Smooth muscle cell (in vitro differentiated cells): ENCODE results near the gene FBXL20. TPM values are rescaled to one million over a fixed set of nuclear protein-coding genes. Genes with fewer than 3 reads are reported as not detected.

Experiments
- DNase-seq: peaks from one replicate; lab custom pipeline; 2025; ENCODE audit not compliant: unreplicated experiment; lab: John Stamatoyannopoulos, UW
- H2AFZ ChIP-seq: fragments of 200-600 bp; sonication (generic); 2 replicates; pipeline ENCODE4 v1.6.0; 2016; ENCODE audit warnings: antibody characterized with exemption, low read depth, mild to moderate bottlenecking
- H3F3A ChIP-seq: fragments of 200-600 bp; sonication (generic); 2 replicates; pipeline ENCODE4 v1.6.0; 2017; ENCODE audit warnings: antibody characterized with exemption, low read depth
- H3K27ac ChIP-seq: fragments of 200-600 bp; sonication (generic); 2 replicates; pipeline ENCODE4 v1.5.1; 2016; ENCODE audit warnings: low read depth, mild to moderate bottlenecking
- H3K27me3 ChIP-seq: fragments of 200-600 bp; sonication (generic); 2 replicates; pipeline ENCODE4 v1.6.1; 2016; ENCODE audit warnings: low read depth, mild to moderate bottlenecking
- H3K36me3 ChIP-seq: fragments of 200-600 bp; sonication (generic); 2 replicates; pipeline ENCODE4 v1.5.1; 2016; ENCODE audit warnings: low read depth
- H3K4me1 ChIP-seq: fragments of 200-600 bp; sonication (generic); 2 replicates; pipeline ENCODE4 v1.5.1; 2016; ENCODE audit warnings: low read depth
- H3K4me2 ChIP-seq: fragments of 200-600 bp; sonication (generic); 2 replicates; pipeline ENCODE4 v1.6.0; 2016; ENCODE audit warnings: mild to moderate bottlenecking
- H3K4me3 ChIP-seq: fragments of 200-600 bp; sonication (generic); 2 replicates; pipeline ENCODE4 v1.5.1; 2016; ENCODE audit warnings: mild to moderate bottlenecking
- H3K79me2 ChIP-seq: fragments of 200-600 bp; sonication (generic); 2 replicates; pipeline ENCODE4 v1.6.0; 2016; ENCODE audit warnings: low read depth, mild to moderate bottlenecking
- H3K9ac ChIP-seq: fragments of 200-600 bp; sonication (generic); 2 replicates; pipeline ENCODE4 v1.6.0; 2016; ENCODE audit warnings: low read depth
- H3K9me3 ChIP-seq: fragments of 200-600 bp; sonication (generic); replicated peaks from 2 replicates; pipeline ENCODE4 v1.5.1; 2016; ENCODE audit warnings: low read depth
- H4K20me1 ChIP-seq: fragments of 200-600 bp; sonication (generic); 2 replicates; pipeline ENCODE4 v1.6.0; 2016; ENCODE audit warnings: low read depth
- CTCF ChIP-seq: fragments of 200-600 bp; sonication (generic); IDR thresholded peaks from 2 replicates; pipeline ENCODE4 v1.5.1; 2017; ENCODE audit warnings: borderline replicate concordance, mild to moderate bottlenecking, antibody characterized with exemption; ENCODE audit not compliant: insufficient read depth, poor library complexity, severe bottlenecking
- WGBS: methylation state at CpG from one replicate; pipeline ENCODE4 v1.1.7; 2016; ENCODE audit warnings: low lambda C conversion rate; 5-methylcytosine and 5-hydroxymethylcytosine counted together
- polyA plus RNA-seq: library from polyadenylated mRNA; unstranded; fragments of >200 nt; fragmentation: Nextera tagmentation; extraction: Ambion mirVana; gene quantifications from 2 replicates; pipeline ENCODE4 v1.2.1, GENCODE V29; 2016
- total RNA-seq: library from RNA; depleted of rRNA; stranded (reverse); fragments of >200 nt; gene quantifications from 2 replicates; pipeline ENCODE4 v1.2.3, GENCODE V29; 2014

FBXL20 gene
- total and polyA plus RNA-seq, 2 experiments from 2014 or later = 8.0 to 19.9 TPM

GRCh38 chr17:39221572-39221971 lies 179.9 kb downstream of the FBXL20 start:
- no peaks in the 10 kb centered on the region for H4K20me1 ChIP-seq
- H3K9ac ChIP-seq = no peak overlapping the region
- no peaks in the 10 kb centered on the region for H3K36me3 ChIP-seq
- no peak overlapping the region for H3K4me3 ChIP-seq
- no peak for TF ChIP-seq CTCF
- H3K79me2 ChIP-seq = no peaks in the 10 kb centered on the region
- peaks cover 72% of the 10 kb centered on the region for H3K27me3 ChIP-seq
- H3K27ac ChIP-seq = no peak overlapping the region
- H3K9me3 ChIP-seq = no peaks in the 10 kb centered on the region
- no peaks in the 10 kb centered on the region for H3F3A ChIP-seq
- WGBS = 90% methylated on average over 6 of the region's 6 CpGs
- DNase-seq = no peak
- no peak overlapping the region for H2AFZ ChIP-seq
- H3K4me1 ChIP-seq = peaks cover 17% of the 10 kb centered on the region
- no peak overlapping the region for H3K4me2 ChIP-seq

- H3K27me3 ChIP-seq = peaks cover 53% of the 10 kb centered on the region
- H3F3A ChIP-seq = no peaks in the 10 kb centered on the region
- WGBS = 84% methylated on average over 8 of the region's 8 CpGs
- no peak overlapping the region for H2AFZ ChIP-seq
- DNase-seq = no peak
- no peak overlapping the region for H3K9ac ChIP-seq
- no peak overlapping the region for H3K27ac ChIP-seq
- H4K20me1 ChIP-seq = no peaks in the 10 kb centered on the region
- peaks cover 2% of the 10 kb centered on the region for H3K4me1 ChIP-seq
- H3K4me2 ChIP-seq = no peak overlapping the region
- no peak for TF ChIP-seq CTCF
- H3K4me3 ChIP-seq = no peak overlapping the region
- no peaks in the 10 kb centered on the region for H3K36me3 ChIP-seq
- H3K79me2 ChIP-seq = no peaks in the 10 kb centered on the region
- no peaks in the 10 kb centered on the region for H3K9me3 ChIP-seq
These were observed 181.7 kb downstream of the FBXL20 start for GRCh38 chr17:39219647-39220154.

- H3K9me3 ChIP-seq = no peaks in the 10 kb centered on the region
- H3K9ac ChIP-seq = no peak overlapping the region
- no peak overlapping the region for H3K4me3 ChIP-seq
- WGBS = 81% methylated on average over 8 of the region's 8 CpGs
- DNase-seq = no peak
- no peaks in the 10 kb centered on the region for H3F3A ChIP-seq
- H3K27me3 ChIP-seq = peaks cover 45% of the 10 kb centered on the region
- no peak overlapping the region for H2AFZ ChIP-seq
- H3K79me2 ChIP-seq = no peaks in the 10 kb centered on the region
- no peak for TF ChIP-seq CTCF
- no peaks in the 10 kb centered on the region for H3K4me1 ChIP-seq
- no peaks in the 10 kb centered on the region for H3K36me3 ChIP-seq
- H3K4me2 ChIP-seq = no peak overlapping the region
- no peaks in the 10 kb centered on the region for H4K20me1 ChIP-seq
- no peak overlapping the region for H3K27ac ChIP-seq
These were observed 182.5 kb downstream of the FBXL20 start for GRCh38 chr17:39218906-39219305.

- WGBS = 38% methylated on average over 24 of the region's 24 CpGs
- no peak for TF ChIP-seq CTCF
- H3K4me2 ChIP-seq = no peak overlapping the region
These were observed 183.6 kb downstream of the FBXL20 start for GRCh38 chr17:39217734-39218369.

More at GRCh38 chr17:39217734-39218369, 183.6 kb downstream of the FBXL20 start:
- Histone ChIP-seq H3K9me3 (no peaks in the 10 kb centered on the region), H3K4me1 (no peaks in the 10 kb centered on the region), H3K27me3 (peaks cover 34% of the 10 kb centered on the region), H3K9ac (no peak overlapping the region), H3K27ac (no peak overlapping the region), H3K4me3 (no peak overlapping the region), H3K79me2 (no peaks in the 10 kb centered on the region), H3F3A (no peaks in the 10 kb centered on the region), H4K20me1 (no peaks in the 10 kb centered on the region), H3K36me3 (no peaks in the 10 kb centered on the region), H2AFZ (no peak overlapping the region)
- DNase-seq = no peak
